Body of pancreas (tissue), 4 donors: Measurements from ENCODE around the gene KIRREL3.

Source experiments
- POLR2A ChIP-seq, 3 donors: fragments of 450-650 bp; IDR thresholded peaks; one replicate each; pipeline ENCODE4 v1.6.1; 2016; ENCODE audit warnings: antibody characterized with exemption in 3 of 3, mild to moderate bottlenecking in 2 of 3
- TF ChIP-seq, protein P1 (sequence below), 7 experiments: fragments of 450-650 bp in 4 of 7; fragments of 200-600 bp in 3 of 7; sonication (generic) in 3 of 7; IDR thresholded peaks; one replicate each; pipeline ENCODE4 v1.5.1; 2016 to 2019; ENCODE audit warnings: antibody characterized with exemption in 7 of 7

GRCh38 chr11:126722956-126723664 is 277.5 kb downstream of the KIRREL3 start:
- TF ChIP-seq, protein P1, sequence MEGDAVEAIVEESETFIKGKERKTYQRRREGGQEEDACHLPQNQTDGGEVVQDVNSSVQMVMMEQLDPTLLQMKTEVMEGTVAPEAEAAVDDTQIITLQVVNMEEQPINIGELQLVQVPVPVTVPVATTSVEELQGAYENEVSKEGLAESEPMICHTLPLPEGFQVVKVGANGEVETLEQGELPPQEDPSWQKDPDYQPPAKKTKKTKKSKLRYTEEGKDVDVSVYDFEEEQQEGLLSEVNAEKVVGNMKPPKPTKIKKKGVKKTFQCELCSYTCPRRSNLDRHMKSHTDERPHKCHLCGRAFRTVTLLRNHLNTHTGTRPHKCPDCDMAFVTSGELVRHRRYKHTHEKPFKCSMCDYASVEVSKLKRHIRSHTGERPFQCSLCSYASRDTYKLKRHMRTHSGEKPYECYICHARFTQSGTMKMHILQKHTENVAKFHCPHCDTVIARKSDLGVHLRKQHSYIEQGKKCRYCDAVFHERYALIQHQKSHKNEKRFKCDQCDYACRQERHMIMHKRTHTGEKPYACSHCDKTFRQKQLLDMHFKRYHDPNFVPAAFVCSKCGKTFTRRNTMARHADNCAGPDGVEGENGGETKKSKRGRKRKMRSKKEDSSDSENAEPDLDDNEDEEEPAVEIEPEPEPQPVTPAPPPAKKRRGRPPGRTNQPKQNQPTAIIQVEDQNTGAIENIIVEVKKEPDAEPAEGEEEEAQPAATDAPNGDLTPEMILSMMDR (IDR thresholded peaks at IDR 0.05) = no peak
- no peak for TF ChIP-seq POLR2A (IDR thresholded peaks at IDR 0.05)
